ENCODE measurements around the gene CPSF4.

Gene CPSF4

DNA sequence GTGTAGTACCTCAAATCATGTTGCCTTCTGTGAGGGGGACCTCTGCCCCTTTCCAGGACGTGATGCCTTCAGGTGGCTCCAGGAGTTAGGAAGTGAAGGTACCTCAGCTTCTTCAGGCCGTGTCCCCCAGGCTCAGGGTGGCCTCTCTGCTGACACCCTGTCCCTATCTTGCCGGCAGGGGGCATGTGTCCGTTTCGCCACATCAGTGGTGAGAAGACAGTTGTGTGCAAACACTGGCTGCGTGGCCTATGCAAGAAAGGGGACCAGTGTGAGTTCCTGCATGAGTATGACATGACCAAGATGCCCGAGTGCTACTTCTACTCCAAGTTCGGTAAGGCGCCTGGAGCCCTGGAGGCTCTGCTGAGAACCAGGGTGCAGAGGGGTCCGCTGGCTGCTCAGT is 9.2 kb downstream of the CPSF4 start:
- ATAC-seq (replicated peaks) (no peak), DNase-seq (no peak)
- no peaks in the 10 kb centered on the region for H3K27me3 Mint-ChIP-seq
- H3K9me3 Mint-ChIP-seq: no peaks in the 10 kb centered on the region
- peaks cover 29% of the 10 kb centered on the region for H3K36me3 Mint-ChIP-seq (ENCODE audit: insufficient read depth)
- H3K4me1 Mint-ChIP-seq (ENCODE audit: low read depth in 2 of 2): peaks cover 7 to 11% of the 10 kb centered on the region in 2 donors
- no peak overlapping the region for H3K27ac Mint-ChIP-seq
- no peak overlapping the region for H3K4me3 Mint-ChIP-seq

DNA sequence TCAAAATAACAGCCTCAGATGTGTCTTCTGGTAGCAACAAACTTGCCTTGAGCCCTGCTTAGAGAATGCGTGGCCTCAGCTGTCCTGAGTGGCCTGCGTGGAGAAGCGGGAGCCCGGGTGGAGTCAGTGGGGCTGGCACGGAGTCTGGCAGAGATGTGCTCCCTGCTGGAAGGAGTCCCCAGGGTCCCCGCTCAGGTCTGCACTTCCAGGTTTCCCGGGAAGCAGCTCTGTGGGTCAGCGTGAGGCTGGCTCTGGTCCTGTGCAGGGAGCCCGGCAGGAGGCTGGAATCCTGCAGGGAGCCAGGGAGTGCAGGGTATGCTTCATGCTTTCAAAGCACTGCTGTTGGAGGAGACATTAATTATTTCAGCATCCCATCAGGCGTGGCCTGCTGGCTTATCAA is 10.1 kb downstream of the CPSF4 start:
- Mint-ChIP-seq H3K4me1 (ENCODE audit: low read depth in 2 of 2) (peaks cover 7% of the 10 kb centered on the region in 2 donors), H3K4me3 (no peak overlapping the region)

DNA sequence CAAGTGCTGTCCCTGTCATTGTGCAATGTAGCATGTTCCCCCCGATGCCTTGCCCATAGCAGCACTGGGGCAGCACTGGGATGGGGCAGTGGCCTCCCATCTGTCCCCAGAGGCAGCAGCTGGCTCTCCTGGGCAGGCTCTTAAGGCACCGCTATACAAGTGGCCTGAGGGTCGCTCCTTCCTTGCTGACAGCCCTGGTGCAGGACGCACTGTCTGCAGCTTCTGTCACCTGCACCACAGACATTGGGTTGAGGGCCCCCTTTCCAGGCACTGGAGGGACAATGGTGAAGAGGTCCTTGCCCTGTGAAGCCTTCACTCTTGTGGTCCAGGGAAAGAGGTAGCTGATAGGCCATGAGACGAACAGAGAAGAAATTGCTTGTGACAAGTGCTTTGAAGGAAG is 10.6 kb downstream of the CPSF4 start:
- peaks cover 36% of the 10 kb centered on the region for H3K36me3 Mint-ChIP-seq (ENCODE audit: insufficient read depth)
- DNase-seq (no peak), ATAC-seq (replicated peaks) (no peak)
- H3K4me3 Mint-ChIP-seq: no peak overlapping the region
- no peaks in the 10 kb centered on the region for H3K27me3 Mint-ChIP-seq
- peak overlapping the region; percentile 36 to 72 for H3K27ac Mint-ChIP-seq
- no peaks in the 10 kb centered on the region for H3K9me3 Mint-ChIP-seq
- H3K4me1 Mint-ChIP-seq (ENCODE audit: low read depth in 2 of 2): peaks cover 7% of the 10 kb centered on the region in 2 donors

More for the DNA sequence above, 10.1 kb downstream of the CPSF4 start:
- Mint-ChIP-seq H3K9me3 (no peaks in the 10 kb centered on the region), H3K36me3 (ENCODE audit: insufficient read depth) (peaks cover 34% of the 10 kb centered on the region), H3K27ac (no peak overlapping the region), H3K27me3 (no peaks in the 10 kb centered on the region)
- ATAC-seq (replicated peaks): no peak
- no peak for DNase-seq

DNA sequence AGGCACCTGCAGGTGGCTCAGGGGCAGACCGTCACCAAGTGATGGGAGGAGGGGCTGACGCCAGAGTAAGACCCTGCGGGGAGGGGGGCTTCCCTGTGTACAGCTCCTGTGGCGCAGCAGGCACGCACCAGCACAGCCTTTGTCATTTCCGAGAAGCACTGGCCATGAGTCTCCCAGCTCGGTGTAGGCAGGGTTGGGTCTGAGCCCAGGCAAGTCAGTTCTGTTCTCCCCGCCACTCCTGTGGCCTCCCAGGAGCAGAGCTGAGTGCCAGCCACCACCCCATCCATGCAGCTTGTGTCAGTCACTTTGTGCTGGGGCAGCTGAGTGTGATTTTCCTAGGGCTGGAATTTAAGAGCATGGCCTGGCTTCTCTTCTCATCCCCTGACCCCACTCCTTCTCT is 13.2 kb downstream of the CPSF4 start:
- DNase-seq (no peak), ATAC-seq (replicated peaks) (no peak)
- Mint-ChIP-seq H3K27me3 (no peaks in the 10 kb centered on the region), H3K4me3 (no peak overlapping the region), H3K9me3 (no peaks in the 10 kb centered on the region), H3K27ac (no peak overlapping the region), H3K4me1 (ENCODE audit: low read depth in 2 of 2) (peaks cover 5 to 7% of the 10 kb centered on the region in 2 donors), H3K36me3 (ENCODE audit: insufficient read depth) (peaks cover 35% of the 10 kb centered on the region)

DNA sequence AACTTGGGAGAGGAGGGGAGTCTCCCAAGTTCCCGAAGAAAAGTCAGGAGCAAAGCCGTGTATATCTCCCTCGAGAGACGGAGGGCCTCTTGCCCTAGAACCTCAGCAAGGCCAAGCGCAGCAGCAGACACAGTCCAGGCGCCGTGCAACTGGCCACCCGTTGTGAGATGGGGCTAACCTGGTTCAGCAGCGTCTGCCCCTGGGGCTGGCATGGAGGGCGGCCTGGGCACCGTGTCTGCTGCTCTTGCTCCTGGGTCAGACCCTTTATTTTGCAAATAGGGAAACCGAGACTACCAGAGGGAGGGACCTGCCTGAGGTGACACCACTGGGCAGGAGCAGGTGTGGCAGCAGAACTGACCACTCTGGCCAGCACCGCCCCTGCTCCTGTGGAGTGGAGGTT is 13.8 kb downstream of the CPSF4 start:
- H3K4me3 Mint-ChIP-seq: no peak overlapping the region
- ATAC-seq (replicated peaks) (no peak), DNase-seq (no peak)
- no peaks in the 10 kb centered on the region for H3K9me3 Mint-ChIP-seq
- H3K4me1 Mint-ChIP-seq (ENCODE audit: low read depth in 2 of 2): peaks cover 5 to 7% of the 10 kb centered on the region in 2 donors
- no peak overlapping the region for H3K27ac Mint-ChIP-seq
- H3K36me3 Mint-ChIP-seq (ENCODE audit: insufficient read depth): peaks cover 32% of the 10 kb centered on the region
- H3K27me3 Mint-ChIP-seq: no peaks in the 10 kb centered on the region

DNA sequence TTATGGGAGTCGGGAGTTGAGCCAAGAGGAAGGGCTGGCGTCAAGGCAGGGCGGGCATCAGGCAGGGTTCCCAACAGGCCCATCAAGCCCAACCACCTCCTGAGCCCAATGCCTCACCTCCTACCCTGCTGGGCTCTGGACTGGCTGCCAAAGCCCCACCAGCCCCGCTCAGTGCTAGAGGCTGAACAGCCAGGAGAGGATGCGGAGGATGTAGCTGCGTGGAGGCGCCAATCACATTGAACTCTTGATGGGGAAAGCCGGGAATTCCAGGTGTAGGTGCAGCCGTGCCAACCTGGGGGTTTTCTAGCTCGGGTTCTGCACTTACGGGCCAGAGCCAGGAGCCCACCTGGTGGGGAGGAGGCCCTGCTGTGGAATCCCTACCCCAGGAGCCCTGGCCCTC is 14.4 kb downstream of the CPSF4 start:
- Mint-ChIP-seq H3K4me3 (no peak overlapping the region), H3K9me3 (no peaks in the 10 kb centered on the region), H3K27ac (peak overlapping the region in 1 of 2 donors; percentile 26), H3K27me3 (no peaks in the 10 kb centered on the region), H3K4me1 (ENCODE audit: low read depth in 2 of 2) (peaks cover 5 to 7% of the 10 kb centered on the region in 2 donors), H3K36me3 (ENCODE audit: insufficient read depth) (peaks cover 32% of the 10 kb centered on the region)
- no peak for ATAC-seq (replicated peaks)
- no peak for DNase-seq

DNA sequence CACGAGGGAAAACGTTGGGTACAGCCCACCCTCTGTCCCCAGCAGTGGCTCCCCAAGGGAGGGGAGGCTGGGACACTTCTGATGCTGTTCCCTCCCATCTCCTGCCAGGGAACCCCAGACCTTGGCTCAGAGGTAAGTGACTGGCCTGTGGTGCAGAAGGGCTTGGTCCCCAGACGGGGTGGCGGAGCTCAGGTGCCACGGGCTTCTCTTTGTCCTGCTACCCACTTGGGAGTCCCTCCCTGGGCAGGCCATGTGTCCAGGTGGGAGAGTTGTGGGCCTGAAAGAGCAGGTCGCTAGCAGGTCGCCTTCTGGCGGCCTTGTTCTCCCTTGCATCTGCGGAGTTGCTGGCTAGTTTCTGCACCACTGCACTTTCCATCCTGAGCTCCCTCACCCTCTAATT is 17.1 kb downstream of the CPSF4 start:
- Mint-ChIP-seq H3K9me3 (no peaks in the 10 kb centered on the region), H3K36me3 (ENCODE audit: insufficient read depth) (peaks cover 42% of the 10 kb centered on the region), H3K4me1 (ENCODE audit: low read depth in 2 of 2) (peaks cover 15 to 17% of the 10 kb centered on the region in 2 donors), H3K27me3 (no peaks in the 10 kb centered on the region), H3K4me3 (no peak overlapping the region), H3K27ac (peak overlapping the region in 1 of 2 donors; percentile 7)
- DNase-seq (no peak), ATAC-seq (replicated peaks) (no peak)

DNA sequence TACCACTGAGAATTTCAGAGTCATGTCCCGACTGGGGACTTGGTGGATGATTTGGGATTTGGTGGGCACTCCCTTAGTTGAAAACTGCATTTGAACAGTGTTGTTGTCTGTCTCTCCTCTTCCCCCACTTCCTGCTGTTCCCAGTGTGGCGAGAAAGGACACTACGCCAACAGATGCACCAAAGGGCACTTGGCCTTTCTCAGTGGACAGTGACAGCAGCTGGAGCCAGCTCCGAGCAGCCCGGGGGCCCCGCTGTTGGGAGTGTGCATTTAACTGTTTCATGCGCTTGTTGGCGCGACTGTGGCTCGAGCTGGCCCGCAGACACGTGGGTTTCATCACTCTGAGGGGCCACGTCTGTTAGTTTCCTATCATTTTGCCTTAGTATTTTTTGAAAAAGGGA is 17.5 kb downstream of the CPSF4 start:
- DNase-seq: no peak
- Mint-ChIP-seq H3K4me1 (ENCODE audit: low read depth in 2 of 2) (peaks cover 15 to 17% of the 10 kb centered on the region in 2 donors), H3K27ac (no peak overlapping the region), H3K4me3 (no peak overlapping the region), H3K9me3 (no peaks in the 10 kb centered on the region), H3K36me3 (ENCODE audit: insufficient read depth) (peaks cover 42% of the 10 kb centered on the region), H3K27me3 (no peaks in the 10 kb centered on the region)
- ATAC-seq (replicated peaks): no peak

DNA sequence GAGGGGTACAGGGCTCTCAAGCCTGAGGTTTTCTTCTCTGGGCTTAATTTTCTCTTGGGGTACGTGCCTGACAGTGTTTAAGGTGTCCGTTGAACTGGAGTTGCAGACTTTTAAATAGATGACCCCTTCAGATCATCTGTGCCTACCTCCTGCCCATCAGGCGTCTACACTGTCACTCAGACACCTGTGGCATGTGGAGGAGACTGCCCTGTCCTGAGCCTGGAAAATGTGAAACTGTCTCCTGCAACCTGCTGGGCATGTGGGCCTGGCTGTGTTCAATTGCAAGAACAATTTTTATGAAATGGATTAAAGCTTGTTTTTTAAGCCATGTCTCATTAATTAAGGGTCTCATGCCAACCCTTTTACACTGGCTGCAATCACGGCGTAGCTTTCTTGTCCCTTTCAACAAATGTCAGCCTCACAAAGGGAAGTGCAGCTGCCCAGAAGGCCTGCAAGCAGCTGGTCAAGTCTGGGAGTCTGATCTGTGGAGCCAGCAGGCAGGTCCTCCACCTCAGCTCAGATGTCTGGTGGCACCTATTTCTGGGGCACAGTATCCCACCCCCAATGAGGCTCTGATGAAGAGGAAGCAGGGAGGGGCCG is 18.4 kb downstream of the CPSF4 start:
- DNase-seq (no peak), ATAC-seq (replicated peaks) (no peak)
- no peaks in the 10 kb centered on the region for H3K27me3 Mint-ChIP-seq
- no peaks in the 10 kb centered on the region for H3K9me3 Mint-ChIP-seq
- peaks cover 17% of the 10 kb centered on the region in 2 donors for H3K4me1 Mint-ChIP-seq (ENCODE audit: low read depth in 2 of 2)
- no peak overlapping the region for H3K4me3 Mint-ChIP-seq
- peaks cover 42% of the 10 kb centered on the region for H3K36me3 Mint-ChIP-seq (ENCODE audit: insufficient read depth)
- no peak overlapping the region for H3K27ac Mint-ChIP-seq

DNA sequence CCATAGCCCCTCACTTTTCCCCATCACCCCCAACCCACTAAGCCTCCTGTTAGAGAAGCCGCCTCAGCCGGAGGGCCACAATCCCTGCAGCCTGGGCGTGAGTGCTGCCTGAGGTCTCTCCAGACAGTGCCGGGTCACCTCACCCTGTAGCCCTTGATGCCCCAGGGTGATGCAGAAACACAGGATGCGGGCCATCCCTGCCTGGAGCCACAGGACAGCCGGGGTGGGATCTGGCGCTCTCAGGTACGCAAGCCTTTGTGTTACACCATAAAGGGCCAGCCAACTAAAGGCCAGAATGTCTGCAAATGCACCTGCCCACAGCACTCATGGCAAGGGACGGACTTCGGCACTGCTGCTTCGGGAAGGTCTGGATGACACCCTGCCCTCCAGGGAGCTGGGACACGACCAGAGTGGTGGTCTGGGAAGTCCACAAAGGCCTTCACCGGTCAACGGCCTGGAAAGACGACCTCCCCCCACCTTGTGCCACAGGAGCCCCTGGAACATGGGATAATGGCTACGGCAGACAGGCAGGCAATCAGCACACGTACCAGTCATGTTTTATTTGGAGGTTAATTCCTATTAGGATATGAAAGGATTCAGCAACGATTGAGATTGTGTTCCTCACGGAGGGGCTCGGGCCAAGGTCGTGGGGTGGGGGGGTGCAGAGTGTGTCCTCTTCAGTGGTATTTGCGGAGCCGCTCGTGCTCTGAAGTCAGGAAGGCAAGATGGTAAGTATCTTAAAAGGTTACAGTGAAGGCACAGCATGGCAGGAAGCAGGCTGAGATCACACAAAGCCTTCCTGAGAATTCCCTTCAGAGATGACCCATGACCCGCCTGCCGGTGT is 19.1 kb downstream of the CPSF4 start:
- no peak for DNase-seq

DNA sequence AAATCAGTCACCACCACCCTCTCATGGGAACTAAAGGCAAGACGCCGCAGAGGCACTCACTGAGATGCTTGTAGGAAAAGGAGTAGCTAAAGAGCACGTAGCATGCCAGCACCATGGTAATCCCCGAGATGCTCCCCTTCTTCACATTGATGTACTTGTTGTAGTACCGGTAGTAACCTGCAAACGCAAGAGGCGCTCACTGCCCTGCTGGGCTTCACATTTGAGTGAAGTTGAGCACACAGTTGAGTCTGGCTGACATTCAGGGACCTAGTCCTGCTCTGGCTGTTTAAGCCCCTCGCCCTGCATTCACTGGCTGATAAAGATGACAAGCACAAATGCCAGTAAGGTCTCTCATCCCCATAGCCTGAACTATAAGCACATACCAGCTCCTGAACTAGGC is 20.3 kb downstream of the CPSF4 start:
- Mint-ChIP-seq H3K27ac (no peak overlapping the region), H3K9me3 (no peaks in the 10 kb centered on the region), H3K4me3 (no peak overlapping the region), H3K4me1 (ENCODE audit: low read depth in 2 of 2) (peaks cover 22 to 27% of the 10 kb centered on the region in 2 donors), H3K27me3 (no peaks in the 10 kb centered on the region), H3K36me3 (ENCODE audit: insufficient read depth) (peaks cover 36% of the 10 kb centered on the region)
- no peak for DNase-seq
- ATAC-seq (replicated peaks): peak; percentile 64

More for the DNA sequence above, 19.1 kb downstream of the CPSF4 start:
- no peaks in the 10 kb centered on the region for H3K27me3 Mint-ChIP-seq
- no peaks in the 10 kb centered on the region for H3K9me3 Mint-ChIP-seq
- ATAC-seq (replicated peaks): no peak
- H3K27ac Mint-ChIP-seq: no peak overlapping the region
- H3K4me1 Mint-ChIP-seq (ENCODE audit: low read depth in 2 of 2): peaks cover 17 to 20% of the 10 kb centered on the region in 2 donors
- H3K36me3 Mint-ChIP-seq (ENCODE audit: insufficient read depth): peaks cover 43% of the 10 kb centered on the region
- H3K4me3 Mint-ChIP-seq: no peak overlapping the region

DNA sequence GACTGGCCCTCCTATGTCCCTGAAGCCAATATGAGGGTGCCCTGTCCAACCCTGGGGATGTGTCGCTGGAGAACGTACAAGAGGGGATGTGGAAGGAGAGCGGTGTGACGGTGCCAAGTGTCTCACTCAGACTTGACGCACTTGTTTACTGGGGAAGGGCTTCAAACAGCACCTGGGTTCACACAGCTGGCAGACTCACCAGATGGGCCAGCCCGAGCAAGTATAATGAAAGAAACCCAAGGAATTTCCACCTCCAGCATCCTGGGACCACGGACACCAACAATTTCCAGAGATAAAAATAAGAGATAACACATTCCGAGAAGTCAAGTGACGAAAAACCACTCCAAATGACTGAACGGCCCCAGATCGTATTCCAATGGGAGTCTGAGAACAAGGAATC is 21.9 kb downstream of the CPSF4 start:
- ATAC-seq (replicated peaks) (no peak), DNase-seq (no peak)
- Mint-ChIP-seq H3K4me3 (no peak overlapping the region), H3K9me3 (no peaks in the 10 kb centered on the region), H3K36me3 (ENCODE audit: insufficient read depth) (peaks cover 33% of the 10 kb centered on the region), H3K4me1 (ENCODE audit: low read depth in 2 of 2) (peaks cover 29 to 35% of the 10 kb centered on the region in 2 donors), H3K27me3 (no peaks in the 10 kb centered on the region), H3K27ac (peak overlapping the region; percentile 80 to 82)

DNA sequence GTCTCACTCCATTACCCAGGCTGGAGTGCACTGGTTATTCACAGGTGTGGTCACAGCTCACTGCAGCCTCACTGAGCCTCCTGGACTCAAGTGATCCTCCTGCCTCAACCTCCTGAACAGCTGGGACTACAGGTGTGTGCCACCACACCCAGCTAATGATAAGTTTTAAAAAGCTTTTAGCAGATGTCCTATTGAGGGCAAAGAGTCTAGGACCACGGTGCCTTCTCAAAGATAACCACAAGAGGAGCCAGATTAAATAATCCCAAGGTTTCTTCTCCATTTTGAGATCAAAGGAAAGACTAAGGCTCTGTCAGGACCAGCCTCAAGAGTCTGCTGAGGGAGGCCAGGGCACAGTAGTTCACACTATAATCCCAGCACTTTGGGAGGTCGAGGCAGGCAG is 22.5 kb downstream of the CPSF4 start:
- DNase-seq (no peak), ATAC-seq (replicated peaks) (no peak)
- H3K4me1 Mint-ChIP-seq (ENCODE audit: low read depth in 2 of 2): peaks cover 32 to 41% of the 10 kb centered on the region in 2 donors
- H3K4me3 Mint-ChIP-seq: no peak overlapping the region
- no peaks in the 10 kb centered on the region for H3K27me3 Mint-ChIP-seq
- H3K27ac Mint-ChIP-seq: peak overlapping the region in 1 of 2 donors; percentile 32
- H3K9me3 Mint-ChIP-seq: no peaks in the 10 kb centered on the region
- H3K36me3 Mint-ChIP-seq (ENCODE audit: insufficient read depth): peaks cover 33% of the 10 kb centered on the region

DNA sequence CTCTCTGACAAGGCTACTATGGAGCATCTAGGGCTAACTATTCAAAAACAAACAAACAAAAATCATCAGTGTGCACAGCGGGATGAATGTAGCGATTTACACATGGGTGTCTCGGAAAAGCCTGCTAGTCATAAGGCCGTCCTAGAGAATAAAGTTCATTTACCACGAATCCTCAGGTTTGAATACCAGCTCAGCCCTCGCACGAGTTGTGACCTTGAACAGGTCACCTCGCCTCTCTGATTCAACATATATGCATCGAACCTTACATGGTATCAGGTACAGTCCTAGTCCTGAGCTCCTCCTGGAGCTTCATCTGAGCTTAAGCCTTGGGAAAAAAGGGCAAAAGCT is 26.7 kb downstream of the CPSF4 start:
- Mint-ChIP-seq H3K9me3 (no peaks in the 10 kb centered on the region), H3K36me3 (ENCODE audit: insufficient read depth) (peaks cover 17% of the 10 kb centered on the region), H3K4me1 (ENCODE audit: low read depth in 2 of 2) (peaks cover 23 to 28% of the 10 kb centered on the region in 2 donors), H3K27me3 (no peaks in the 10 kb centered on the region), H3K27ac (peak overlapping the region; percentile 92 to 97), H3K4me3 (peak overlapping the region; percentile 89 to 98)
- ATAC-seq (replicated peaks) (peak; percentile 2), DNase-seq (no peak)
